ENCODE data around the gene HPSE2.

HPSE2 gene

DNA sequence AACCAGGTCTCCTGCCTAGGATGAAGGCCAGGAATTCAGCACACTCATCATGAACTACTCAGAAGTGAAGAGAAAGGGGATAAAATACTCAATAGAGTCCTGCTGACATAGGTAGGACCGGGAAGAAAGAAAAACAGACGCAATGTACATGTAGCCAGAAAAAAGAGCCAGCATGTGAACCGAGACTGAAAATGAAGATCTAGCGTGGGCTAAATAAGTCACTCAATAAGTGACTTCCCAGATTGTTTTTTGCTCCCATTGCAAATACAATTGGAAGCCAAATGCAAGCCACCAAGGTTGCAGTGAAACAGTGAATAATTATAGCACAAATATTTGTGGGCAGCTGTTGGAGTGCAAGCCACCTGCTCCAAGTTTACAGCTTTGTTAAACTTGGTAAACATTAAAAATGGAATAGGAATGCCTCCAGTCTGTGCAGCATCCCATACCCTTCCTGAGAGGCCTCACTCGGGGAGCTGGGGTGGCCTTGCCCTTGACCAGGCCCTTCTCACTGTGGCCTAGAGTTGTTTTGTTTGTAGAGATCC is 754.2 kb downstream of the HPSE2 start:
- DNase-seq: no peak

DNA sequence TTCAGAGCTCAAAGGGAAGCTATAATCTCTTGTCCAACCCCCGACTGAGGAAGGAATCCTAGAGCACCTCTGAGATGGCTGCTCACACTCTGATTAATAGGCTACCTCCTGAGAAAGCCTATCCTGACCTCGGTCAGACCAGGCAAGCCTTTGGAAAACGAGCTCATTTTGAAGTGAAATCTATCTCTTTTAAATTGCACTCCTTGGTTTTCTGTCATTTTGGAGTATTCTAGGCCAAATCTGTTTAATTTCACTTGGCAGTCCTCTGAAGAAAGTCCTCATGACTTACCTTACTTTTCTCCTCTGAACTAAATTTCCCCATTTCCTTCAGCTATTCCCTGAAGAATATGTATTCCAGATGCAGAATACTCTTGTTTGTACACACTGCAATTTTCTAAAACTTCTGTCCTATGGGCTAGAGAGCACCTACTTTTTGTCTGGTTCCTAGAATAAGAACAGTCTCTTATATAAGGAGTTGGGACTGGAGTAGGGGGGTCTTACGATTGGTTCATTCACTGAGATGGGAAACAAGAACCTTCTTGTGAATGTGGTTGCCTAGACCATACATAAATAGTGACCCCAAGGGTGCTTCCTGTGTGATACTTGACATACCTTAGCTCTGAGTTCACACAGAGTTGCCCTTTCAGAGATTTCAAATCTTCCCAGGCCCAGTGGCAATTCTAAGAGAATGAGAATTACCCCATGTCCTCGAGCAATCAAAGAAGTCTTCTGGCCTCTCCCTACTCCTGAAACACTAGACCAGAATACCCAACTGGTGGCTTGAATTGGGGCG is 757.0 kb downstream of the HPSE2 start:
- no peak for DNase-seq

- no peak for DNase-seq
Observed at GRCh38 chr10:98477861-98478260, 757.8 kb downstream of the HPSE2 start.

DNA sequence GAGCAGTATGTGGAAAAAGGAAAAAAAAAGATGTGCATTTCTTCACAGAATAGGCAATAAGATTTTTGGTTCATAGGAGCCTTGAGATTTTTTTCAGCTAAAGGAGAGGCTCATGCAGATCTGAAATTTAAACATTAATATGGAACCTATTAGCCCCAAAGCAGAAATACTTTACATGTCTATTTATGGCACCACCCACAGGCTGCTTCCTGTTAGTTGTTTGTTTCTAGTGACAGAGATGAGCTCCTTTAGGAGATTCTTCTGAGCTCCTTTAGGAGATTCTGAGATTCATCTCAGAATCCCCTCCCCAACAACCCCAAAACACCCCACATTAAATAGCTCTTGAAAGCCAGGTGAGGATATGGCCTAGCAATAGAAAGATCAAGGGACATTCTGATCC is 761.0 kb downstream of the HPSE2 start:
- DNase-seq: no peak

DNA sequence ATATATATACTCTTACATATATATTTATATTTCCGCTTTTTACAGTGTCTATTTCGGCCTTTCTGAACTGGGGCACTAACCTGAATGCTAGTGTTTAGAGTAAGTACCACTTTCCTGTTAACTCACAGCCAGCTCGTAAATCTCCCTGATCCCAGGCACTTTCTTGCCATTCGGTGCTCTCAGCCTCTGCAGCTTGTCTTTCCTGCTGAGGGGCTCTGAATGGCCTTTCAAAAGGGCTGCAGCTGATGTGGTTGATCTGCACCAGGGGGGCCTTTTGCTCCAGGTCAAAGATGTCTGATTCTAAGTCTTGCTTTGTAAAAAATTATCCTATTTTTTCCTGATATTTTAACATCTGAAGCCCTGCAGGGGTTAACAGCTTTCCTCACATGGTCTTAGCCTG is 763.5 kb downstream of the HPSE2 start:
- DNase-seq: no peak

GRCh38 chr10:98470850-98471249 is 764.8 kb downstream of the HPSE2 start:
- DNase-seq: no peak

DNA sequence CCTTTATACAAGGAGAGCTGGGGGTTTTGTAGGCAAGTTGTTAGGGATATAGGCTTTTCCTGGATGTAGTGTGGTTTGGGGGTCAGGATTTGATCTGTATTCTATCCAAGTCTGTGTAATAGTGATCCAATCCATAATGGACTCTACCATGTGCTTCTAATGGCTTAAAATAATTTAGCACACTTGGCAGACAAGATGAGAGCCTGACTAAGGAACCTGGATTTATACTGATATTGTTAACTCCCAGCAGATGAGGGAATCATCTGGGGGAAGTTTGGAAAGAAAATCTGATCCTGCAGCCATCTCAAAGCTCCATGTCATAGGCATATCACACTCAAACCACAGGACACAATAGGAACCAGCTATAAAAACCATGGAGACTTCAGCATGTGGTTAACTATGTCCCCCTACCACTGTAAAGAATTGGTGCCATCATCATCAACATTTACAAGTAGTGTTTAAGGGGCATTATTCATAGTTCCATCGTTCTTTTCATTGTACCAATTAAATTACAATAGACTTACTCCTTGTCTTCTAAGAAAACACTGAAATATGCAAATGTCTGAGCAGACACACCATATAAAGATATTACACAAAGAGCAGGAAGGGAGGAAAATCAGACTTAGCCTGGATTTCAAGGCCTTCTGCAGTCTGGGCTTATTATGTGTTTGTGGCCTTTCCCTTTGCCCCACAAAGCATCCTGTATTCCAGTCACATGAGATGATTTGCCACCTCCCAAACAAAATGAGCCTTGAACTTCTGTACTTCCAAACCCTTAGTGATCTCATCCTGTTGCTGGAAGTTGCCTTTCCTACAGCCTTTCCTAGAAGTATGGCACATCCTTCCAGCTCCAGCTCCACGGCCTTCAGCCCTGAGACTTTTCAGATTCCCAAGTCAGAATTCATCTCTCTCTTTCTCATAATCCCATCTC is 766.4 kb downstream of the HPSE2 start:
- DNase-seq: no peak

DNA sequence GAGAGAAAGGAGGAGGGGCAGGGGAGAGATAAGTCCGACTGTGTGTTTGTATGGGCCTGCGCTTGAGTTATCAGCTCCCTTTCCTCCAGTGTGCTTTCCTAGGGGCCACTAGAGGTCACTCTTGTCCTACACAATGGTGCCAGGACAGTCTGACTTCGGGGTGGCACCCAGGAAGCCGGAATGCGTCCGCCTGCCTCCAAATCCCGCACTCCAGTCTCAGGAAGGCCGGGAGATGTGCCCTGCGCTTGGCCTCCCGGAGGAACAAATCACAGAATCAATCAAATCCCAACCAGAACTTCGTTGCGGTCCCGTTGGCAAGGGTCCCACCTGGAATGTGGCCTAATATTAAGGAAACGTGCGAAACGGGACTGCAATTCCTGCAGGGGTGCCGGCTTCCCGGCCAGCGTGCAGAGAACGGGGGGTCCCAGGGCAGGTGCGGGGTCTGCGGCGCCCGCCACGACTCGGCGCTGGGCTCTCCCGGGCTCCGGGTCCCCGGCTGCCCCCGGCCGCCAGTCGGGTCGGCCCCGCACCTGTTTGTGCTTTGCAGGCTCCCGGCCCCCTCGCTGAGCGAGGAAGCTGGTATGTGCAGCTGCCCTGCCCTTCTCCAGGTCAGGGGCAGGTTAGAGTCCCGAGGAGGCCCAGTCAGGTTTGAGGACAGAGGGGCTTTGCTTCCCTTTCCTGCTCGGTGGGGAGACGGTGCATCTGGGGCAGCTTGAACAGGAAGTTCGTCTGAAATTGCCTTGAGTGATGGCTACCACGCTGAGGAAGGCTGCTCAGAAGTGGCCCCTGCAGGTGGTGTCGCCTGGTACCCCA is 767.9 kb downstream of the HPSE2 start:
- DNase-seq: no peak

DNA sequence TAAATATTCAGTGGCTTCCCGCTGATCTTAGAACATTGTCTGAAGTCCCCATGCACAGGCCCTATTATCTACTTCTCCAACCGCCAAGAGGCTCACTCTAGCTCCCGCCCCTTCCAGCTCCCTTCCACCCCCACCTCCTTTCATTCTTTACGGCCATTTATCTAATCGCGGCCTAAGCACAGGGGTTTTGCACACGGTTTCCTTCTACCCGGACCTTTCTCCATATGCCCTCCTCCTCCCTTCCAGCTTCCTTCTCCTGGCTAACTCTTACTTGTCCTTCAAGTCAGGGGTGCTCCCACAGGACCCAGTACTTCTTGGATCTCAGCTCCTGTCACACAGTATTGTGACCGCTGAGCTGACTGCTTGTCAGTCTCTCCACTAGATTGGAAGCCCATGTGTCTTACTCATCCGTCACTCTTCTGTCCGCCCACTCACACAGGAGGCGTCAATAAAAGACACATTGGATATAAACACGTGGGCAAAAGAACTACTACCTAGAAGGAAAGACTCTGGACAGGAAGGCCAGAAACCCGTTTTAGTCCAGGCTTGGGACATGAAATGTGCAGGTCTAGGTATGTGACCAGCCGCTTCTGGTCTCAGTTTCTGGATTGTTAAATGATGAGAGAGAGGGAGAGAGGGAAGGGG is 768.7 kb downstream of the HPSE2 start:
- no peak for DNase-seq

DNA sequence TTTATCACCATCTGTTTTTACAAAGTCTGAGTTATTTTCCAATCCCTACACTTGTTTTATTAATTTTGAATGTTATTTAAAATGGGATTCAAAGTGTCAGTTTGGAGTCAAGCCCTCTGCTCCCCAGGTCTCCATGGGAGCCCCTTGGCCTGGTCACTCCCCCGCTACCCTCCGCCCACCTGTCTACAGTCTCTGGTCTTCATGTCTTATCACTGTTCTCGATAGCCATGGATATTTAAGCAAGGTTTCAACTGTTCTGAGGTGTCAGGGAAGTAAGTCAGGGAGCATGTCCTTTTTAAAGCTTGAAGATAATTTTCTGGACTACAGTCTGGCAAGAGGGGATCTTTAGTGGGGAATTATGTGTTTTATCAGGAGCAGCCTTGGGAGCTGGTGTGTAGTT is 769.8 kb downstream of the HPSE2 start:
- no peak for DNase-seq

GRCh38 chr10:98463976-98464754 is 771.5 kb downstream of the HPSE2 start:
- DNase-seq: no peak

DNA sequence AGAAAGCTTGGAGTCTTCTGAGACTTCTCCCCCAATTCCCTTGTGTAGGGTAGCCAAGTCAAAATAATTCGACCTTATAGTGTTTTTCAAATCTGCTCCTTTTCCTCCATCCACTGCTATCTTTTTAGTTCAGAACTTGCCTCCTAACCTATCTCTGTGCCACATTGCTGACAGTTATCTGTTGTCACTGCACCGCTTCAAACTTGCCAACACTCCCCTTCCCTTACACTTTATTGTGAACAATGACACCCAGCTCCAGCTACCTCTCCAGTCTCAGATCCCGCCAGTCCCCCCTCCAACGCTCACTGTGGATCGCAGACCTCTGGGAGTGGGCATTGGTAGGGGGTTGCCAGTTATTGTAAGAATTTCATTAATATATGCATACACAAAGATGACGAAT is 772.6 kb downstream of the HPSE2 start:
- DNase-seq: no peak

DNA sequence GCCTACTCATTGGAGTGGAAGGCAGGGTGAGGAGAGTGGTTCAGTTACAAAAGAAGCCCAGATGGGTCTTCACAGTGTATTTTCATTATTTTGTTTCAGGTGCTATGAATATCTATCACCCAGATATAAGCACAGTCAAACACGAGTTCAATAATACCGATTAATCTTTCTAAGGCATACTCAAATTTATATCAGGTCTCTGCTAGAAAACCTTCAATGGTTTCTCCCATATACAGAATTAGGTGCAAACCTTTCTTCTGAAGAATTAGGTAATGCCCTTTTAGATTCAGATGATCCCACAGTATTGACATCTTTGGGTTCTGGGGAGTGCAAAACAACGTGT is 774.2 kb downstream of the HPSE2 start:
- DNase-seq: no peak

DNA sequence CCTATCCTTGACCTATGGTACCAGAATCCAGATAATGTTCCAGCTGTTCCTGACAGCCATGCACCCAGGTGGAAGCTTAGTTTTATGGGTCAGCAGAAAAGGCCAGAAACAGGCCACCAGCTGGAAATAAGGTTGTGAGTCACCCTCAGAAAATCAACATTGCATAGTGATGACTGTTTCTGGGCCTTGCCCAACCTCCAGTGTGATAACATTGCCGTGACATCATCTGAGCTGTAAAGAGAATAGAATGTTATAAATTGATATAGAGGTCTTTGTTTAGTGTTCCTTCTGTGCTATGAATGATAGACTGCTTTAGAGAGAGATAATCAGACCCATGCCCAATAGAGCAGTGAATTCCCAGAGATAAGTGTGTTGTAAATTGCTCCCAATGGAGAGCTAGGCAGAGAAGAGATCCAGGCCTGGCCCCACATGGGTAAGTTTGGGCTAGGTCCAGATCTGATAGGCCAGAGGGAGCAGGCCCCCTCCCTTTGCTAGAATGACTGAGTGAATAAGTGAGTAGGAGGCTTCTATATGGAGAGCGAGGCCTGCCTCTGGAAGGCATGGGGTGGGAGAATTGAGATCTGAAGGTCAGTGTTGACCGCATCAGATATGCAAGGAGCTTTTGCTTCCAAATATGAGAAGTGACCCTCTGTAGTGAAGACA is 774.7 kb downstream of the HPSE2 start:
- DNase-seq: no peak

DNA sequence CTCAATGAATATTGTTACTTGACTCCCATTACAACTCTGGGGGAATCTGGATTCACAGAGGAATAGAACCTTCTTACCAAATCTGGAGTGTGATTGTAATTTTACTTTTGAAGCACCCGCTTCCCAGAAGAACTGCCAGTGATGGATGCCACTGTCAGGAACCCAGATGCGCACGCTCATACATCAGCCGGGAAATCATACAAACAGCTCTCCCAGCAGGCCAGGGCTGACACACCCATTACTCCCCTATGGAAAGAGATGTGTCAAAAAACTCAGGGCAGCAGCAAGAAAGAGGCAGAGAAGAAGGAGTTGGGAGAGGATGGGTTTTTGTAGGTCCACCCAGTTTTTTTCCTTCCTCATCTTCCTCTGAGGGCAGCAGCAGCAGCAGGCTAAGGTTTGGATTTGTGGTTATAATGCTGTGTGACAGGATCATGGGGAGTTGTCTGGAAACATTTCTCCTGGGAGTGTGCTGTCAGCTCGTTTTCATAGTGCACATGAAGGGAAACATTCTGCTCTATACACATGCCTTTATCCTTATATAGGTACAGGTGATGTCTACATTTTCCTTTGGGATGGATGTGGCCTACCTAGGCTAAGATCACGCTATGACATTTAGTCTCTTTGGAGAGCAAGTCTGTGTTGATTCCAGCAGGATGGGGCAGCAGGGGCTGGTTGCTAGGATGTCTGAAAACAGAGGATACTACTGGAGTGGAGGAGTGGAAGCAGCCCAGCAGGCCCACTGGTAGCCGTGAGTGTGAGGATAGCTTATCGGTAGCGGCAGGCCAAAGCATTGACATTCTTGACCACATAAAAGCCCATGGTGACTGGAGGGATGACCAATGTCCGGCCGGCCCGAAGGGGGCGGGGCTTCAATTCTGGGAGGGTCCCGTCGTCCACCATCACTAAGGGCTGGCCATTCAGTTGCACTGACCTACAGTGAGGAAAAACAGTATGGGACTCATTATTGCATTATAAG is 776.6 kb downstream of the HPSE2 start:
- DNase-seq: no peak

DNA sequence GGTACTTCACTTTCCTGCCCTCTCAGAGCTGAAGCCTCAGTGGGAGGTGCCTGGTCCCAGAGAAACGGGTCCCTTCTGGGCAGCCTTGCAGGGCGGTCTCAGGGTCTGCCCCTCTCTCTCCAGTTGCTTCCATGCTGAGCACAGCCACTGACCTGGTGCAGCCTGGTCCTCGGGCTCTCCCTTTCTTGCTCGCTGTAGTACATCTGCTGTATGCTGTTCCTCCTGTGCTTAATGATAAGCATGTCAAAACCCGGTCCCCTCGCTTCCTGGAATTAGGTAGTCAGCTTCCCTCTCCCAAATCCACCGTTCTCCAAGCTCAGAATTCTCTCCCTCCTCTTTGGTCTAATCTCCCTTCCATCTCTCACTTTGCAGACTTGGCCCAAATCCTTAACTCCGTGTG is 777.9 kb downstream of the HPSE2 start:
- DNase-seq: no peak

DNA sequence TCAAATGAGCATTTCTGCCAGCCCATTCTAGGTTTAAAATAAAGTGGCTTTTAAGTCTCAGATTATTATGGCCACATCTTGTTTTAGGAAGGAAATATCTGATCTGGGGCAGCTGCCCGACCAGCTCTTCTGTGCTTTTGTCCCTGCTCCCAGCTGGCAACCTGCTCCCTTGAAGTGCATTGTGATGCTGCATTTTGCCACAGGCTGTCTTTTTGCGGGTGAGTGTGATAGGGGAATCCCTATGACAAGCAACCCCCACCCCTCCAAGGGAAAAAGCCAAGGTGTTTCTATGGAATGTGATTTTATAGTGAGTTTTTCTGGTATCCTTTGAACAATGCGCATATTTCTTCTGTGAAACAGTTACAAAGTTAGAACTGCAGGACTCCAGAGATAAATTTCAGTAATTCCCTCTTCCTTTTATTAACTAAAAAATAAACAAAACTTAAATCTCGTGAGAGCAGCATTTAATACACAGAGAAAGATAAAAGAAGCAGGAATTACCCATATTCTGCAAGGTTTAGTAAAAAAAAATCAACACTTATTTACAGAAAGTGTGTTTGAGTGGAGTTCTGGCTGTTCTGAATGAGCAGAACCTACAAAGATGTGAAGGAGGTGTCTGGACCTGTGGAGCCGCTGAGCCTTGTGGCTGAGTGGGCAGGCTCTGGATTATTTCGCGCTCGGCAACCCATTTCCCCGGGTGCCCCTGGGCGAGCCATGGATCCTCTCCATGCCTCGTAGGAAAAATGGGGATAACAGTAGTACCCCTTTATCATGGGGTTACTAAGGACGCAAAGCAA is 778.8 kb downstream of the HPSE2 start:
- no peak for DNase-seq

DNA sequence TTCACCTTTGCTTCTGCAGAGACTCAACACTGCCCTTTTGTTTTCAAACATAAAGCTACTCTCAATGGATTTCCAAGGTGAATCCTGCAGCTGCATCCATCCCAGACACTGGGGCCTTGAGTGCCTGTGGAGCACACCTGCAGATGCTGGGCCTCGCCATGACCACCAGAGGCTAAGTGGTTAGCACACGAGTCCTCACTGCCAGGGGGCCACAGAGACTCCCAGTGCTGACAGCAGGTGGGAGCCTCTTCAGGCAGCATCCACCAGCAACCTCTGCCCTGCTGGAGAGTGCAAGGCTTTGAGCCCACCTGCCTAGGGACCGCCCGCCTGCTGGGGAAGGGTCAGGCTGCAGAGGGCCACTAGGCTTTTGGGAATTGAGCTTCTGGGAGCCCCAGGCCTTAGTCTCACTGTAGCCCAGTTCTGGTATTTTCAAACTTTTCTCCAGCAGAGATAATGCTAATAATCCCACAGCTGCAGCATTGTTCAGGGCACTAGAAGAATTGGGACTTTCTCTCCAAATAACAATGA is 779.5 kb downstream of the HPSE2 start:
- DNase-seq: no peak

GRCh38 chr10:98453729-98454128 is 781.9 kb downstream of the HPSE2 start:
- no peak for DNase-seq
